ENCODE measurements around the gene TM4SF4. TPM values are rescaled to one million over a fixed set of nuclear protein-coding genes. Genes with fewer than 3 reads are reported as not detected.

The TM4SF4 gene
- polyA plus RNA-seq, 3 donors from 2014 or later: not detected

- H3K4me3 Mint-ChIP-seq: no peak overlapping the region
- DNase-seq: no peak
- H3K27ac Mint-ChIP-seq: no peak overlapping the region
- no peaks in the 10 kb centered on the region for H3K9me3 Mint-ChIP-seq
- no peaks in the 10 kb centered on the region for H3K4me1 Mint-ChIP-seq
- peaks cover 0 to 12% (median 1%) of the 10 kb centered on the region in 3 donors for H3K27me3 Mint-ChIP-seq (ENCODE audit: low read depth in 3 of 3)
- no peaks in the 10 kb centered on the region for H3K36me3 Mint-ChIP-seq
These were observed 23.6 kb downstream of the TM4SF4 start for GRCh38 chr3:149497966-149498670.

- Mint-ChIP-seq H3K9me3 (no peaks in the 10 kb centered on the region), H3K36me3 (no peaks in the 10 kb centered on the region), H3K4me1 (peaks cover 0 to 1% of the 10 kb centered on the region in 2 donors), H3K27me3 (ENCODE audit: low read depth in 3 of 3) (peaks cover 0 to 2% (median 2%) of the 10 kb centered on the region in 3 donors), H3K4me3 (no peak overlapping the region), H3K27ac (no peak overlapping the region)
- DNase-seq: no peak
These were observed 27.0 kb downstream of the TM4SF4 start for GRCh38 chr3:149501524-149501923.

DNA sequence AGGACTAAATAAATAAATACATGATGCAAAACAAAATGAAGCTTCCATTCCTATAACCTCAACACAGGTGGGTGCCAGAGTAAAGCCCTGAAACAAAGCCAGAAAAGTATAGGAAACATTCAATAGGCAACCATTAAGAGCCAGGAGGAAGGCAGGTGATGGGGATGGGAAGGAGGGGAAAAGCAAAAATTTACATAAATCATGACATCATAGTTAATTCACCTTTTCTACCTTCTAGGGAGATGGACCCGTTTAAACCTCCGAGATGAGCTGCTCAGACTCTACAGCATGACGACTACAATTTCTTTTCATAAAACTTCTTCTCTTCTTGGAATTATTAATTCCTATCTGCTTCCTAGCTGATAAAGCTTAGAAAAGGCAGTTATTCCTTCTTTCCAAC is 27.9 kb downstream of the TM4SF4 start:
- Mint-ChIP-seq H3K27ac (no peak overlapping the region), H3K36me3 (no peaks in the 10 kb centered on the region), H3K27me3 (ENCODE audit: low read depth in 3 of 3) (peaks cover 0 to 2% (median 2%) of the 10 kb centered on the region in 3 donors), H3K4me3 (no peak overlapping the region), H3K9me3 (no peaks in the 10 kb centered on the region), H3K4me1 (peaks cover 6 to 11% of the 10 kb centered on the region in 2 donors)
- no peak for DNase-seq

GRCh38 chr3:149506540-149506939 is 32.0 kb downstream of the TM4SF4 start:
- H3K9me3 Mint-ChIP-seq: no peaks in the 10 kb centered on the region
- DNase-seq: no peak
- H3K4me3 Mint-ChIP-seq: peak overlapping the region in 3 of 5 donors; percentile 2 to 15 (median 8)
- H3K4me1 Mint-ChIP-seq: peaks cover 19 to 23% of the 10 kb centered on the region in 2 donors
- no peak overlapping the region for H3K27ac Mint-ChIP-seq
- no peaks in the 10 kb centered on the region for H3K36me3 Mint-ChIP-seq
- H3K27me3 Mint-ChIP-seq (ENCODE audit: low read depth in 3 of 3): peaks cover 3 to 6% (median 5%) of the 10 kb centered on the region in 3 donors

- H3K27me3 Mint-ChIP-seq (ENCODE audit: low read depth in 3 of 3): peaks cover 3 to 5% (median 5%) of the 10 kb centered on the region in 3 donors
- no peaks in the 10 kb centered on the region for H3K36me3 Mint-ChIP-seq
- peaks cover 19 to 23% of the 10 kb centered on the region in 2 donors for H3K4me1 Mint-ChIP-seq
- peak overlapping the region in 2 of 6 donors; percentile 28 to 75 for H3K27ac Mint-ChIP-seq
- DNase-seq: no peak
- peak overlapping the region in 2 of 5 donors; percentile 19 to 80 for H3K4me3 Mint-ChIP-seq
- no peaks in the 10 kb centered on the region for H3K9me3 Mint-ChIP-seq
These were observed 32.5 kb downstream of the TM4SF4 start for GRCh38 chr3:149506965-149507364.

- peak overlapping the region; percentile 38 to 80 (median 48) for H3K4me3 Mint-ChIP-seq
- DNase-seq: peak; percentile 48 to 53 (median 49)
- H3K9me3 Mint-ChIP-seq: no peaks in the 10 kb centered on the region
- peaks cover 24 to 30% of the 10 kb centered on the region in 2 donors for H3K4me1 Mint-ChIP-seq
- H3K27ac Mint-ChIP-seq: peak overlapping the region in 4 of 6 donors; percentile 28 to 87 (median 56)
- no peaks in the 10 kb centered on the region for H3K36me3 Mint-ChIP-seq
- peaks cover 5 to 10% (median 7%) of the 10 kb centered on the region in 3 donors for H3K27me3 Mint-ChIP-seq (ENCODE audit: low read depth in 3 of 3)
These were observed 33.2 kb downstream of the TM4SF4 start for GRCh38 chr3:149507491-149508324.

- no peak for DNase-seq
- H3K36me3 Mint-ChIP-seq: no peaks in the 10 kb centered on the region
- peaks cover 5 to 10% (median 7%) of the 10 kb centered on the region in 3 donors for H3K27me3 Mint-ChIP-seq (ENCODE audit: low read depth in 3 of 3)
- peaks cover 24 to 30% of the 10 kb centered on the region in 2 donors for H3K4me1 Mint-ChIP-seq
- no peaks in the 10 kb centered on the region for H3K9me3 Mint-ChIP-seq
- no peak overlapping the region for H3K27ac Mint-ChIP-seq
- H3K4me3 Mint-ChIP-seq: no peak overlapping the region
These were observed 35.0 kb downstream of the TM4SF4 start for GRCh38 chr3:149509526-149509925.

DNA sequence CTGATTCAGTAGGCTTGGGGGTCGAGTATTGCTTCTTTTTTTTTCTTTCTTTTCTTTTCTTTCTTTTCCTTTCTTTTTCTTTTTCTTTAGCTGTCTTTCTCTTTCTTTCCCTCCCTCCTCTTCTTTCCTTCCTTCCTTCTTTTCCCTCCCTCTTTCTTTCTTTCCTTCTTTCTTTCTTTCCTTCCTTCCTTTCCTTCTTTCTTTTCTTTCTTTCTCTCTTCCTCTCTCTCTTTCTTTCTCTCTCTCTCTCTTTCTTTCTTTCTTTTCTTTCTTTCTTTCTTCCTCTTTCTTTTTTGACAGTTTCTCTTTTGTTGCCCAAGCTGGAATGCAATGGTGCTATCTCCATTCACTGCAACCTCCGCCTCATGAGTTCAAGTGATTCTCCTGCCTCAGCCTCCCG is 36.0 kb downstream of the TM4SF4 start:
- Mint-ChIP-seq H3K9me3 (no peaks in the 10 kb centered on the region), H3K4me3 (no peak overlapping the region), H3K27ac (no peak overlapping the region), H3K36me3 (no peaks in the 10 kb centered on the region), H3K4me1 (peaks cover 24 to 30% of the 10 kb centered on the region in 2 donors), H3K27me3 (ENCODE audit: low read depth in 3 of 3) (peaks cover 5 to 10% (median 7%) of the 10 kb centered on the region in 3 donors)
- DNase-seq: no peak

DNA sequence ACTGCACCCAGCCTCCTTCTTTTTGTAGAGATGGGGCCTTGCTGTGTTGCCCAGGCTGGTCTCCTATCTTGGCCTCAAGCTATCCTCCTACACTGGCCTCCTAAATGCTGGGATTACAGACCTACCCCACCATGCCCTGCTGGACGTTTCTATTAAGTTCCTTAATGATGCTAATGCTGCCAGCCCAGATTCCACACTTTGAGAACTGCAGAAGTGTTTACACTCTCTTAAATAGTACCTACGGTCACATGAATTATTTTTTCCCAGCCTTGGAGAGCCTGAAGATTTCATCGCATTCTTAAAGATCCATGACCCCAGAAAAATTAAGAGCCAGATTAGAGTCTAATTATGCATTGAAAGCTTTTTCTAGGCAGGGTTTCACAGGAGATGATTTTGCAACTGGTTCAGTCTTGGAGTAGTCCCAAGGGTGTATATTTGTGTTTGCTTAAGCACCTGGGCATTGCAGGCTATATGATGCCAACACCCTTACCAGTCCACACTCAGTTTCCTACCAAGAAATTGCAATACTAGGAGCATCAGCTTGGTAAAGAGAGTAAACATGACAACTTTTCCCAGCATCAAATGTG is 36.6 kb downstream of the TM4SF4 start:
- Mint-ChIP-seq H3K36me3 (no peaks in the 10 kb centered on the region), H3K27me3 (ENCODE audit: low read depth in 3 of 3) (peaks cover 5 to 10% (median 7%) of the 10 kb centered on the region in 3 donors), H3K4me3 (no peak overlapping the region), H3K27ac (no peak overlapping the region), H3K9me3 (no peaks in the 10 kb centered on the region), H3K4me1 (peaks cover 24 to 30% of the 10 kb centered on the region in 2 donors)
- DNase-seq: no peak

- H3K27me3 Mint-ChIP-seq (ENCODE audit: low read depth in 3 of 3): peaks cover 5 to 10% (median 7%) of the 10 kb centered on the region in 3 donors
- H3K36me3 Mint-ChIP-seq: no peaks in the 10 kb centered on the region
- DNase-seq: peak; percentile 39 to 53 (median 53)
- H3K4me3 Mint-ChIP-seq: peak overlapping the region in 1 of 5 donors; percentile 9
- peaks cover 20 to 21% of the 10 kb centered on the region in 2 donors for H3K4me1 Mint-ChIP-seq
- no peaks in the 10 kb centered on the region for H3K9me3 Mint-ChIP-seq
- H3K27ac Mint-ChIP-seq: no peak overlapping the region
These were observed 37.7 kb downstream of the TM4SF4 start for GRCh38 chr3:149512073-149512782.

- Mint-ChIP-seq H3K27me3 (ENCODE audit: low read depth in 3 of 3) (peaks cover 4 to 6% (median 5%) of the 10 kb centered on the region in 3 donors), H3K4me1 (peaks cover 5 to 7% of the 10 kb centered on the region in 2 donors), H3K36me3 (no peaks in the 10 kb centered on the region), H3K9me3 (no peaks in the 10 kb centered on the region), H3K4me3 (no peak overlapping the region), H3K27ac (no peak overlapping the region)
- no peak for DNase-seq
These were observed 40.0 kb downstream of the TM4SF4 start for GRCh38 chr3:149514471-149514870.

GRCh38 chr3:149515249-149515648 is 40.8 kb downstream of the TM4SF4 start:
- H3K9me3 Mint-ChIP-seq: no peaks in the 10 kb centered on the region
- H3K4me3 Mint-ChIP-seq: no peak overlapping the region
- H3K27ac Mint-ChIP-seq: no peak overlapping the region
- peaks cover 4 to 6% (median 4%) of the 10 kb centered on the region in 3 donors for H3K27me3 Mint-ChIP-seq (ENCODE audit: low read depth in 3 of 3)
- peaks cover 5 to 7% of the 10 kb centered on the region in 2 donors for H3K4me1 Mint-ChIP-seq
- no peak for DNase-seq
- no peaks in the 10 kb centered on the region for H3K36me3 Mint-ChIP-seq

DNA sequence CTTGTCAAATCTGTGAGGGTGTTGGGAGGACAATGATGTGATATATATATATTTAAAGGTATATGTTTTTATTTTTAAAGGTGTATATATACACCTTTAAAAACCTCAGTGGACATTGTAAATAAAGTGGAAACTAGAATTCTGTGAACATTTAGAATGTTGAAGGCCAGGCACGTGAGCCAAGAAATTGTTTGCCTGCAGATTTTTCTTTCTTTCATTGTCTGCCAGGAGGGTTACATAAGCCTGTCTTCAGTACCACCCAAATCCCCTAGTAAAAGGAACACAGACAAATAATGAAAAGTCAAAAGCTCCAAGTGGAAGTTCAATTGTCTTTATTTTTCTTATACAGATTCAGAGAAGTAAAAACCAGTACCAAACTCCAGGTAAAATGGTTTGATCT is 42.4 kb downstream of the TM4SF4 start:
- Mint-ChIP-seq H3K4me3 (no peak overlapping the region), H3K9me3 (no peaks in the 10 kb centered on the region), H3K4me1 (peaks cover 5 to 7% of the 10 kb centered on the region in 2 donors), H3K36me3 (no peaks in the 10 kb centered on the region), H3K27me3 (ENCODE audit: low read depth in 3 of 3) (peaks cover 0 to 6% (median 4%) of the 10 kb centered on the region in 3 donors), H3K27ac (no peak overlapping the region)
- DNase-seq: no peak

All from immature natural killer cell (primary cell).